Prostate gland (tissue), 2 donors: Measurements from ENCODE around the gene HSD17B1. TPM values are rescaled to one million over a fixed set of nuclear protein-coding genes. Genes with fewer than 3 reads are reported as not detected.

Source experiments
- DNase-seq: peaks from one replicate; pipeline ENCODE4 v3.0.0-alpha.2; 2019; ENCODE audit warnings: low spot score
- H3K27ac ChIP-seq, 2 donors: fragments of 200-600 bp; sonication (generic); 2 replicates each; pipeline ENCODE4 v1.5.1; 2017 to 2019
- H3K27me3 ChIP-seq: fragments of 200-600 bp; sonication (generic); replicated peaks from 2 replicates; pipeline ENCODE4 v1.5.1; 2019; ENCODE audit not compliant: insufficient read depth
- H3K36me3 ChIP-seq, 2 donors: fragments of 200-600 bp; sonication (generic); 1 replicate in 1 of 2; 2 replicates in 1 of 2; pipeline versions ENCODE4 v1.5.1 to v1.8.1; 2017 to 2019
- H3K4me1 ChIP-seq: fragments of 200-600 bp; sonication (generic); replicated peaks from 2 replicates; pipeline ENCODE4 v1.5.1; 2019
- H3K4me3 ChIP-seq, 2 donors: fragments of 200-600 bp; sonication (generic); 2 replicates each; pipeline ENCODE4 v1.5.1; 2017 to 2019
- H3K9me3 ChIP-seq: fragments of 200-600 bp; sonication (generic); 2 replicates; pipeline ENCODE4 v1.5.1; 2017
- CTCF ChIP-seq, 4 experiments: fragments of 200-600 bp in 2 of 4; fragments of 450-650 bp in 2 of 4; sonication (generic) in 2 of 4; IDR thresholded peaks; 1 replicate in 3 of 4; 2 replicates in 1 of 4; pipeline ENCODE4 v1.5.1; 2016 to 2019; ENCODE audit warnings: antibody characterized with exemption in 4 of 4, mild to moderate bottlenecking in 2 of 4, moderate library complexity in 2 of 4
- POLR2A ChIP-seq: fragments of 450-650 bp; IDR thresholded peaks from one replicate; pipeline ENCODE4 v1.6.1; 2016; ENCODE audit warnings: antibody characterized with exemption, mild to moderate bottlenecking
- POLR2AphosphoS5 ChIP-seq: sonication (generic); formaldehyde crosslinking; IDR thresholded peaks from one replicate; pipeline ENCODE4 v1.6.1; 2017; ENCODE audit warnings: antibody characterized with exemption
- WGBS: methylation state at CpG from one replicate; pipeline ENCODE4 v1.1.5; 2018; 5-methylcytosine and 5-hydroxymethylcytosine counted together
- intact Hi-C: fragments of 100-400 bp; cut with DNase I; formaldehyde crosslinking; loops from one replicate; pipeline ENCODE4 v1.14.2; 2022
- total RNA-seq, 2 donors: library from RNA; depleted of rRNA; stranded (reverse); fragments of >200 nt; gene quantifications; one replicate each; pipeline ENCODE4 v1.1.0, GENCODE V29; 2016

Gene HSD17B1
- total RNA-seq, 2 donors from 2014 or later, result 4.1 to 16.2 TPM

- Histone ChIP-seq H3K4me1 (peaks cover 4% of the 10 kb centered on the region), H3K36me3 (no peaks in the 10 kb centered on the region), H3K4me3 (no peak overlapping the region), H3K9me3 (no peaks in the 10 kb centered on the region), H3K27me3 (no peaks in the 10 kb centered on the region), H3K27ac (no peak overlapping the region)
- DNase-seq, result no peak
- TF ChIP-seq POLR2A, result no peak
- no peak for TF ChIP-seq CTCF (IDR thresholded peaks at IDR 0.05)
- no peak for TF ChIP-seq POLR2AphosphoS5
- intact Hi-C loops, result no loop called here
- 81% methylated on average over 3 of the region's 3 CpGs for WGBS
These were observed 23.7 kb upstream of the HSD17B1 start for GRCh38 chr17:42529061-42529460.

GRCh38 chr17:42530952-42531454, 21.7 kb upstream of the HSD17B1 start:
- Histone ChIP-seq H3K27ac (peak overlapping the region; percentile 44 to 85), H3K36me3 (no peaks in the 10 kb centered on the region), H3K4me3 (no peak overlapping the region), H3K9me3 (no peaks in the 10 kb centered on the region), H3K4me1 (peaks cover 4% of the 10 kb centered on the region), H3K27me3 (no peaks in the 10 kb centered on the region)
- peak; percentile 11 for TF ChIP-seq POLR2AphosphoS5
- TF ChIP-seq CTCF (IDR thresholded peaks at IDR 0.05), result no peak
- no peak for DNase-seq
- 89% methylated on average over 2 of the region's 2 CpGs for WGBS
- intact Hi-C loops, result no loop called here

GRCh38 chr17:42531455-42532354, 21.0 kb upstream of the HSD17B1 start:
- Histone ChIP-seq H3K9me3 (no peaks in the 10 kb centered on the region), H3K27me3 (no peaks in the 10 kb centered on the region), H3K36me3 (no peaks in the 10 kb centered on the region), H3K4me1 (peaks cover 4% of the 10 kb centered on the region), H3K4me3 (peak overlapping the region; percentile 41 to 43), H3K27ac (peak overlapping the region; percentile 82 to 85)
- intact Hi-C loops, result no loop called here
- 13% methylated on average over 60 of the region's 60 CpGs for WGBS
- peak; percentile 21 to 75 (median 52) for TF ChIP-seq CTCF (IDR thresholded peaks at IDR 0.05)
- peak; percentile 25 for TF ChIP-seq POLR2A
- TF ChIP-seq POLR2AphosphoS5, result no peak
- no peak for DNase-seq

- DNase-seq, result no peak
- TF ChIP-seq POLR2AphosphoS5 (no peak), CTCF (IDR thresholded peaks at IDR 0.05) (no peak), POLR2A (no peak)
- intact Hi-C loops, result no loop called here
- H3K27ac ChIP-seq, result peak overlapping the region; percentile 87 to 94
- H3K4me3 ChIP-seq, result peak overlapping the region; percentile 63 to 83
- no peaks in the 10 kb centered on the region for H3K9me3 ChIP-seq
- peaks cover 9% of the 10 kb centered on the region for H3K4me1 ChIP-seq
- WGBS, result 48% methylated on average over 26 of the region's 26 CpGs
- H3K27me3 ChIP-seq, result no peaks in the 10 kb centered on the region
- H3K36me3 ChIP-seq, result no peaks in the 10 kb centered on the region
These were observed 17.3 kb upstream of the HSD17B1 start for GRCh38 chr17:42535155-42536047.
